Measurements from ENCODE around the gene RABL3. TPM values are rescaled to one million over a fixed set of nuclear protein-coding genes. Genes with fewer than 3 reads are reported as not detected.

Gene RABL3
- total RNA-seq, 6 donors from 2014 or later, result 4.9 to 20.1 (median 14.2) TPM

DNA sequence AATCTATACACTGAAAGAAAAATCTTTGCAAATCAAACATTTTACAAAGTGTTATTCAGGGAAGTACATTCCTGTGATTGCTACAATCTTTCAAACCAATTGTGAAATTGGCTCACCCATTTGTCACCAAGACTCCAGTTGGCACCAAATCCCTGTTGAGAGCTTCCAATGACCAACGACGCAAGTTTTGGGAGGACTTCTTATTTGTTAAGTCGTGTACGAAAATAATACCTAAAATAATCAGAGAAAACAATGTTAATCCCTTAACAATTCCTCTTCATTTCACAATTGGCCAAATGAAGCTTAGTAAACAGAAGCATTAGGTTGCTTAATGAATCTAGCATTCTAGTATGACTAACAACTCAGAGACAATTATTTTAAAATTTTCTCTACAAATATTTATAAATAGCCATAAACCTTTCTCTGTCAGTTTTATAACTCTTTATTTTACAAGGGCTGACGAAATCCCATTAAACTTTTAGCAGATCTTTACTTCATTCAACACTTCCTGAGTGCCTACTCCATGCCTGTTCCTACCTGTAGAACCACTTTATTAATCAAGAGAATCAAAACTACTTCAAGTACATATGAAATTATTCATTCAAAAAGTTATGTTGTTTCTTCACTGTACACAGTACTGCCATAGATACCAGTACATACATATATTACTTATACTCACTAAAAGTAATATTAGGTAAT, 36.3 kb downstream of the RABL3 start:
- ATAC-seq (ENCODE audit: low FRiP score in 2 of 2) (no peak), DNase-seq (no peak)
- H3K27ac ChIP-seq, result peak overlapping the region in 1 of 4 donors; percentile 33
- H3K36me3 ChIP-seq, result peaks cover 0 to 31% (median 1%) of the 10 kb centered on the region in 4 donors
- no peaks in the 10 kb centered on the region for H3K27me3 ChIP-seq
- no peaks in the 10 kb centered on the region for H3K4me1 ChIP-seq
- no peaks in the 10 kb centered on the region for H3K9me3 ChIP-seq
- WGBS, 2 donors, result 69 to 73% methylated on average over 5 of the region's 5 CpGs
- no peak for TF ChIP-seq POLR2A (IDR thresholded peaks at IDR 0.05)
- no peak for TF ChIP-seq POLR2AphosphoS5 (IDR thresholded peaks at IDR 0.05)
- TF ChIP-seq EP300 (IDR thresholded peaks at IDR 0.05), result no peak
- TF ChIP-seq, protein P1, sequence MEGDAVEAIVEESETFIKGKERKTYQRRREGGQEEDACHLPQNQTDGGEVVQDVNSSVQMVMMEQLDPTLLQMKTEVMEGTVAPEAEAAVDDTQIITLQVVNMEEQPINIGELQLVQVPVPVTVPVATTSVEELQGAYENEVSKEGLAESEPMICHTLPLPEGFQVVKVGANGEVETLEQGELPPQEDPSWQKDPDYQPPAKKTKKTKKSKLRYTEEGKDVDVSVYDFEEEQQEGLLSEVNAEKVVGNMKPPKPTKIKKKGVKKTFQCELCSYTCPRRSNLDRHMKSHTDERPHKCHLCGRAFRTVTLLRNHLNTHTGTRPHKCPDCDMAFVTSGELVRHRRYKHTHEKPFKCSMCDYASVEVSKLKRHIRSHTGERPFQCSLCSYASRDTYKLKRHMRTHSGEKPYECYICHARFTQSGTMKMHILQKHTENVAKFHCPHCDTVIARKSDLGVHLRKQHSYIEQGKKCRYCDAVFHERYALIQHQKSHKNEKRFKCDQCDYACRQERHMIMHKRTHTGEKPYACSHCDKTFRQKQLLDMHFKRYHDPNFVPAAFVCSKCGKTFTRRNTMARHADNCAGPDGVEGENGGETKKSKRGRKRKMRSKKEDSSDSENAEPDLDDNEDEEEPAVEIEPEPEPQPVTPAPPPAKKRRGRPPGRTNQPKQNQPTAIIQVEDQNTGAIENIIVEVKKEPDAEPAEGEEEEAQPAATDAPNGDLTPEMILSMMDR (IDR thresholded peaks at IDR 0.05), result no peak
- no peak overlapping the region for H3K4me3 ChIP-seq

DNA sequence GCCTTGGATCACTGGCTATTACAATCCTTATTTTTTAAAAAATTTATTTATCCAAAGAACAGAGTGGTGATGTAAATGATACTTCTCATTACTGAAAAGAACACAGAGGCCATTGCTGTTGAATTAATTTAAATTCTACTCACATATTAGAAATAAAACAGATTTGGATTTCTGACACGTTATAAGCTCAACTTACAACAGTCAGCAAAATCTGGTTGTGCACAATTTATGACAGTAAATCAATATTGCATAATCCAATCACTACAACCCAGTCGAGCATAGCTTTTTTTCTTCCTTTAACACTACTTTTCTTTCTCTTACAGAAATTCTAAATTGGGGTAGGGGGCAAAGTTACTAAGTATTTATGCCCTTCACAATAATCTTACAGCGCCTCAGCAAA, 43.0 kb downstream of the RABL3 start:
- H3K27ac ChIP-seq, result no peak overlapping the region
- ATAC-seq (ENCODE audit: low FRiP score in 2 of 2) (no peak), DNase-seq (no peak)
- 78 to 80% methylated on average over 3 of the region's 3 CpGs for WGBS, 2 donors
- H3K4me3 ChIP-seq, result no peak overlapping the region
- H3K36me3 ChIP-seq, result peaks cover 0 to 20% (median 4%) of the 10 kb centered on the region in 4 donors
- no peaks in the 10 kb centered on the region for H3K9me3 ChIP-seq
- no peaks in the 10 kb centered on the region for H3K27me3 ChIP-seq
- no peaks in the 10 kb centered on the region for H3K4me1 ChIP-seq
- TF ChIP-seq, protein P1 (IDR thresholded peaks at IDR 0.05), result no peak
- no peak for TF ChIP-seq POLR2A (IDR thresholded peaks at IDR 0.05)
- TF ChIP-seq POLR2AphosphoS5 (IDR thresholded peaks at IDR 0.05), result no peak
- TF ChIP-seq EP300 (IDR thresholded peaks at IDR 0.05), result no peak

DNA sequence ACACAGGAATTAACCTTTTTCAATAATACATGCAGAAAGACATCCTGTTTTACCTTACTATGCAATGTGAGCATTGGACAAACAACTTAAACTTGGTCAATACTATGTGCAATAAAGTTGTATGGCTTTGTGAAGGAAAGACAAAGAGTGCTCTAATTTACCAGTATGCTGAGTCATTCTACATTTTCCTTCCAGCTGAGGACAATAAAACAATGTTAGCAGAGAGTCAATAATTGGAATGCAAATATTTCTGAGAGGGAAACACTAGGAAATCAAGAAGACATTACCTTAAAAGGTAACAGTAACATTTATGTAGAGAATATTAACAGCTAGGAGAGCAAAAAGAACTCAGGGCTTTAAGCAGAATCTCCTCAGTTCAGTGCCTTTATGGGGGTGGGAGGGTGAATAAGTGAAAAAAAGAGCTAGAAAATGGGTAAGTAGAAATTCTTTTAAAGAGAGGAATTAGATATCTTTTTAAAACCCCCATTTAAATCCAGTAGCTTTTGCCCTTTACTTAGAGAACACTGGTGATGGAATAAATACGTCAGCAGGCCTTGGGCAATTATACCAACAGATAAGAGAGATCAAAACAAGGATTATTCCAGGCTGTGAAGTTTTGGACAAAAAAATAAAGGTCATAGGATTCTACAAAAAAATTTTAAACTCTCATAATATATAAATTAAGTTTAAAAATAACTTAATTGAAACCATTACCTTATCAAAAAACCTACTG, 48.7 kb downstream of the RABL3 start:
- Histone ChIP-seq H3K36me3 (peaks cover 0 to 24% (median 9%) of the 10 kb centered on the region in 4 donors), H3K9me3 (no peaks in the 10 kb centered on the region), H3K4me3 (no peak overlapping the region), H3K27me3 (no peaks in the 10 kb centered on the region), H3K4me1 (no peaks in the 10 kb centered on the region), H3K27ac (no peak overlapping the region)
- TF ChIP-seq POLR2AphosphoS5 (IDR thresholded peaks at IDR 0.05) (no peak), POLR2A (IDR thresholded peaks at IDR 0.05) (no peak), EP300 (IDR thresholded peaks at IDR 0.05) (no peak)
- TF ChIP-seq, protein P1 (IDR thresholded peaks at IDR 0.05), result no peak
- WGBS, 2 donors, result 94 to 100% methylated on average over 1 of the region's 1 CpG
- DNase-seq, result no peak
- no peak for ATAC-seq (ENCODE audit: low FRiP score in 2 of 2)

DNA sequence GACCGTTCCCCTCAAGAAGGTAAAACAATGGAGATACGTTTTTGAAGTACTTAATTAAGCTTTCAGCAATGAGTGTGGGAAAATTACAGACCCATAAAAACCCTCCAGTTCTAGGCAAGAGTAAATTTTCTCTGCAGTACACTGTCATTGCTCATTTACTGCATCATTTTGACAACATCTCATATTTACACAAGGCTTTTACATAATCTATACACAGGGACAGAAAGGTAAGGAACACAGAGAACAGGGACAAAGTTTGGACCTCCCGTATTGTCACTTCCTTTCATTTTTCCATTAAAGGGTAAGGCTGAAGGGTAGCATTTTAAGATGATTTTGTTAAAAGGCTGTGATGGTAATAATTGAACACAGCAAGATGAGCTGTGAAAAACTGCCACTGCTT, 52.9 kb downstream of the RABL3 start:
- DNase-seq (no peak), ATAC-seq (ENCODE audit: low FRiP score in 2 of 2) (no peak)
- WGBS, 2 donors, result 89 to 93% methylated on average over 3 of the region's 3 CpGs
- Histone ChIP-seq H3K36me3 (peaks cover 0 to 14% (median 5%) of the 10 kb centered on the region in 4 donors), H3K4me1 (no peaks in the 10 kb centered on the region), H3K4me3 (no peak overlapping the region), H3K27me3 (no peaks in the 10 kb centered on the region), H3K27ac (no peak overlapping the region), H3K9me3 (no peaks in the 10 kb centered on the region)
- TF ChIP-seq, protein P1 (IDR thresholded peaks at IDR 0.05), result no peak
- TF ChIP-seq POLR2AphosphoS5 (IDR thresholded peaks at IDR 0.05) (no peak), EP300 (IDR thresholded peaks at IDR 0.05) (no peak), POLR2A (IDR thresholded peaks at IDR 0.05) (no peak)

Measured in upper lobe of left lung (tissue), 6 donors.